ENCODE results near the gene C10orf90. TPM values are rescaled to one million over a fixed set of nuclear protein-coding genes. Genes with fewer than 3 reads are reported as not detected.

The C10orf90 gene
- total RNA-seq, 2 donors from 2014 or later, result not detected

DNA sequence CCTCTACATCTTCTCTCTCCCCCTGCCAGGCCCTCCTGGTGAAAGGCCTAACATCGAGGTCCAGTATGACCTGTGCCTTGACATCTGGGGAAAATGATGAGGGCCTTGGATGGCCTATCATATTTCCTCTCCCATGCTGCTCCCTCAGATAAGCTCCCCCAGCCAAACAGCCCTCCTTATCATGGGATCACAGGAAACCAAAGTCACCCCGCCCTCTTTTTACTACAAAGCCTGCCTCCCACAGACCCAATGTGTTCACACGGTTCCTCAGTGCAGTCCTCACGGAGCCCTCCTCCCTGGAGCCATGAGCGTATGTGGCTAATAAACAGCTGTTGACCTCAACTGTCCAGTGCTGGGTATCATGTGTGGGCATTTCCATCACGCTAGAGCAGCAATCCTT, 32.0 kb downstream of the C10orf90 start:
- Mint-ChIP-seq H3K9me3 (no peaks in the 10 kb centered on the region), H3K36me3 (no peaks in the 10 kb centered on the region), H3K27ac (no peak overlapping the region), H3K4me3 (no peak overlapping the region), H3K4me1 (ENCODE audit: low read depth in 2 of 2) (peaks cover 0 to 6% of the 10 kb centered on the region in 2 donors), H3K27me3 (peaks cover 0 to 16% of the 10 kb centered on the region in 2 donors)
- ATAC-seq (no peak), DNase-seq (ENCODE audit: low spot score) (no peak)

GRCh38 chr10:126637501-126637900, 33.0 kb downstream of the C10orf90 start:
- no peak for DNase-seq (ENCODE audit: low spot score)
- no peaks in the 10 kb centered on the region for H3K36me3 Mint-ChIP-seq
- no peak overlapping the region for H3K27ac Mint-ChIP-seq
- peak in 1 of 2 donors; percentile 46 for ATAC-seq
- no peaks in the 10 kb centered on the region for H3K9me3 Mint-ChIP-seq
- no peak overlapping the region for H3K4me3 Mint-ChIP-seq
- H3K4me1 Mint-ChIP-seq (ENCODE audit: low read depth in 2 of 2), result peaks cover 0 to 6% of the 10 kb centered on the region in 2 donors
- peaks cover 0 to 12% of the 10 kb centered on the region in 2 donors for H3K27me3 Mint-ChIP-seq

- no peaks in the 10 kb centered on the region for H3K9me3 Mint-ChIP-seq
- H3K36me3 Mint-ChIP-seq, result no peaks in the 10 kb centered on the region
- no peak overlapping the region for H3K4me3 Mint-ChIP-seq
- no peak overlapping the region for H3K27ac Mint-ChIP-seq
- peaks cover 0 to 6% of the 10 kb centered on the region in 2 donors for H3K4me1 Mint-ChIP-seq (ENCODE audit: low read depth in 2 of 2)
- no peak for ATAC-seq
- peaks cover 8 to 10% of the 10 kb centered on the region in 2 donors for H3K27me3 Mint-ChIP-seq
- no peak for DNase-seq (ENCODE audit: low spot score)
Measured at GRCh38 chr10:126634911-126635310, 35.6 kb downstream of the C10orf90 start.

DNA sequence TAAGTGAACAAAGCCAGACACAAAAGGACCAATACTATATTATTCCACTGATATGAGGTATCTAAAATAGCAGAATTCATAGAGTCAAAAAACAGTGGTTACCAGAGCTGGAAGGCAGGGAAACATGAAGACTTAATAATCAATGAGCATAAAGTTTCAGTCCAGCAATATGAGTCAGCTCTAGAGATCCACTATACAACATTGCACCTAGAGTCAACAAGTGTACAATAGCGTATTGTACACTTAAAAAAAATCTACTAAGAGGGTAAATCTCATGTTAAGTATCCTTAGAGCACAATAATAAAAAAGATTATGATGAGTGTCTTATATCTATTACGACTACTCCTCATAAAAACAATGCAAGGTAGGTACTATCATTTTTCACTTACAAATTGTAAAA, 36.1 kb downstream of the C10orf90 start:
- no peaks in the 10 kb centered on the region for H3K9me3 Mint-ChIP-seq
- no peak for ATAC-seq
- DNase-seq (ENCODE audit: low spot score), result no peak
- no peak overlapping the region for H3K4me3 Mint-ChIP-seq
- H3K27ac Mint-ChIP-seq, result no peak overlapping the region
- H3K4me1 Mint-ChIP-seq (ENCODE audit: low read depth in 2 of 2), result peaks cover 0 to 6% of the 10 kb centered on the region in 2 donors
- H3K27me3 Mint-ChIP-seq, result peaks cover 8 to 10% of the 10 kb centered on the region in 2 donors
- H3K36me3 Mint-ChIP-seq, result no peaks in the 10 kb centered on the region

DNA sequence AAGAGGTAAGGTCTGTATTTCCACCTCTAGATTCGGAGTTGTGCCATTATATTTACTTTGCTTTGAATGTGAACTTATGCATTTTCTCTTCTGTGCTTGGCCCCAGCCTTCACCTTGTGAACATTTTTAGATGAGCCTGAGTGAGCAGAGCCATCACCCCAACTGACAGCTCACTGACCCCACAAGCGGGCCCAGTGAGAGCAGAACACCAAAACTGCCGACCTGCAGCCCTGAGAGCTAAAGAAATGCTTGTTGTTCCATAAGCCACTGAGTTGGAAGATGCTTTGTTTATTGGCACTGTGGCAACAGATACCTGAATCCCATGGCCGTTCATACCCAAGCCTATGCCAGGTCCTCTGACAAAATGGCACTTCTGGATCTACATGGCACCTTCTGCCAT, 37.8 kb downstream of the C10orf90 start:
- ATAC-seq, result no peak
- no peak overlapping the region for H3K4me3 Mint-ChIP-seq
- H3K36me3 Mint-ChIP-seq, result no peaks in the 10 kb centered on the region

GRCh38 chr10:126629925-126630624, 40.4 kb downstream of the C10orf90 start:
- ATAC-seq (peak in 1 of 2 donors; percentile 30), DNase-seq (ENCODE audit: low spot score) (no peak)
- Mint-ChIP-seq H3K4me3 (no peak overlapping the region), H3K27ac (no peak overlapping the region), H3K9me3 (no peaks in the 10 kb centered on the region), H3K36me3 (no peaks in the 10 kb centered on the region), H3K27me3 (peaks cover 5 to 8% of the 10 kb centered on the region in 2 donors), H3K4me1 (ENCODE audit: low read depth in 2 of 2) (no peaks in the 10 kb centered on the region)

More for the DNA sequence above, 37.8 kb downstream of the C10orf90 start:
- no peaks in the 10 kb centered on the region for H3K9me3 Mint-ChIP-seq
- DNase-seq (ENCODE audit: low spot score), result no peak
- peaks cover 0 to 1% of the 10 kb centered on the region in 2 donors for H3K4me1 Mint-ChIP-seq (ENCODE audit: low read depth in 2 of 2)
- no peak overlapping the region for H3K27ac Mint-ChIP-seq
- H3K27me3 Mint-ChIP-seq, result peaks cover 8 to 9% of the 10 kb centered on the region in 2 donors

GRCh38 chr10:126628746-126629145, 41.7 kb downstream of the C10orf90 start:
- H3K4me3 Mint-ChIP-seq, result no peak overlapping the region

DNA sequence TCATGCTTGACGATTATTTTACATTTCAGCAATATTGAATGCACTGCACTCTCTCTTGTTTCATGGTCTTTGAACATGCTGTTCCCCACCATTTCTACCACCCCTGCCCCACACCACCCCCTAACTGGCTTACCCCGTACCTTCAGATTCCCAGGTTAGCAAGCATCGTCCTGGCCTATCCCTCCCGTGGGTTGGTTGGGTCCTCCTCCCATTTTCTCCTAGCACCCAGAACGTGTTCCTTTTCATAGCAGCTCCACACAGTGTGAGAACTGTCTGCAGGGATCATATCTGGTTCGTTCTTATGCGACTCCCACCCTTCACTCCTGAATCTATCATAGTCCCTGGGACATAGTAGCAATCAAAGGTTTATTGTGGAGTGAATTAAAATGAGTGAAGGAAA, 48.6 kb downstream of the C10orf90 start:
- Mint-ChIP-seq H3K27ac (no peak overlapping the region), H3K4me3 (no peak overlapping the region), H3K9me3 (no peaks in the 10 kb centered on the region), H3K36me3 (no peaks in the 10 kb centered on the region), H3K4me1 (ENCODE audit: low read depth in 2 of 2) (no peaks in the 10 kb centered on the region), H3K27me3 (peaks cover 5 to 27% of the 10 kb centered on the region in 2 donors)
- DNase-seq (ENCODE audit: low spot score), result no peak
- no peak for ATAC-seq

More at GRCh38 chr10:126628746-126629145, 41.7 kb downstream of the C10orf90 start:
- peaks cover 5 to 8% of the 10 kb centered on the region in 2 donors for H3K27me3 Mint-ChIP-seq
- DNase-seq (ENCODE audit: low spot score) (no peak), ATAC-seq (no peak)
- no peaks in the 10 kb centered on the region for H3K36me3 Mint-ChIP-seq
- no peaks in the 10 kb centered on the region for H3K9me3 Mint-ChIP-seq
- H3K27ac Mint-ChIP-seq, result no peak overlapping the region
- H3K4me1 Mint-ChIP-seq (ENCODE audit: low read depth in 2 of 2), result no peaks in the 10 kb centered on the region

GRCh38 chr10:126618466-126618865, 52.0 kb downstream of the C10orf90 start:
- DNase-seq (ENCODE audit: low spot score) (no peak), ATAC-seq (no peak)
- Mint-ChIP-seq H3K9me3 (no peaks in the 10 kb centered on the region), H3K4me3 (no peak overlapping the region), H3K36me3 (no peaks in the 10 kb centered on the region), H3K4me1 (ENCODE audit: low read depth in 2 of 2) (no peaks in the 10 kb centered on the region), H3K27me3 (peaks cover 5 to 25% of the 10 kb centered on the region in 2 donors), H3K27ac (no peak overlapping the region)

DNA sequence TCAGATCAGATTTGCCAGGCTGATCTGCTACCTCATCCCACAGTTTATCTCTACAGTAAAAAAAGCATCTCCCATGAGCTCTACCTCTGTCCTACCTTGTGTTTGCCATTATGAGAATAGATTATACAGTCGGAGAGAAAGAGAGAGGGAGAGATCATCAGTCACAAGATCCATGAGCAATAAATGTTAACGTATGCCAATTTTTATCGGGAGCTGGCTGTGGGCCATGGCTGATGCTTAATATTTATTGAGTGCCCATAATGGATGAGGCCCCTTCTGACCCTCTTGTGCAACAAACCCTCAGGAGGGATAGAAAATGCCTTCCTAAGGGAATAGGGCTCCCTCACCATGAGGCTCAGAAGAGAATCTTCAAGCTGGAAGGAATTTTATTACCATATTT, 52.8 kb downstream of the C10orf90 start:
- H3K36me3 Mint-ChIP-seq, result no peaks in the 10 kb centered on the region
- no peak overlapping the region for H3K4me3 Mint-ChIP-seq
- H3K27ac Mint-ChIP-seq, result no peak overlapping the region
- ATAC-seq (no peak), DNase-seq (ENCODE audit: low spot score) (no peak)
- H3K27me3 Mint-ChIP-seq, result peaks cover 9 to 17% of the 10 kb centered on the region in 2 donors
- H3K4me1 Mint-ChIP-seq (ENCODE audit: low read depth in 2 of 2), result no peaks in the 10 kb centered on the region
- H3K9me3 Mint-ChIP-seq, result no peaks in the 10 kb centered on the region

DNA sequence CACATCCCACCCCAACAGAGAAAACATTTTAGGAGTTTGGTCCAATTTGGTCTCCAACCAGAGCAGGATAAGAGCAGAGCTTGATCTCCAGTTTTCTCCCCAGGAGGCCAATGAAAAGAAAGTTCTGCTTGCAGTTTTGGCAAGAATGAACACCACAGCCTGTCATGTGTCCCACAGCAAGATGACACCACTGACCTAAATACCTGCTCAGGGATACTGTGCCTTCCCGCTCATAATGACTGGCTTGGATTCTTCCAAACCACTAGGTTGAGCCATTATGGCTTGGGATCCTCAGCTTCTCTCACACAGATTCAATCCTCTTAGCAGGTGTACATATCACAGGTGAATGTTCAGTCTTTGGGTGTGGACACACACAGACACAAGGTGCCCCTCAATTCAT, 53.3 kb downstream of the C10orf90 start:
- Mint-ChIP-seq H3K27me3 (peaks cover 6 to 12% of the 10 kb centered on the region in 2 donors), H3K4me3 (no peak overlapping the region), H3K36me3 (no peaks in the 10 kb centered on the region), H3K27ac (no peak overlapping the region), H3K4me1 (ENCODE audit: low read depth in 2 of 2) (no peaks in the 10 kb centered on the region), H3K9me3 (no peaks in the 10 kb centered on the region)
- no peak for DNase-seq (ENCODE audit: low spot score)
- peak in 1 of 2 donors; percentile 43 for ATAC-seq

DNA sequence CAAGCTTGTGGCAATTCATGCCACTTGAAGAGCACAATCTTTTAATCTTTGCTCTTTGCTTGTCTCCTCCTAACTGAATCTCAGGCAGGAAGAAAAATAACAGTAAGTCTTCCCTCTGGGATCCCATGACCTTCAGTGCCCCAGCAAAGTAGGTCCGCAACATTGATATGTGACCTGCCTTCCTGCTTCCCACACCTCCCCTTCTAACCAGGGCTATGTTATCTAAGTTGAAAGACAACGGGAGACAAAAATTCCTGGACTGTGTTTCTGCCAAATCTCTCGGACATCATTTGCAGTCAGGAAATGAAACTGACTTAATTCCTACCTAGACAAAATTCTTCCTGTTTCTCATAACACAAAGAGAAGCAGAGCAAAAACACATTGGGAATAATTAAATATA, 53.8 kb downstream of the C10orf90 start:
- no peak overlapping the region for H3K27ac Mint-ChIP-seq
- no peaks in the 10 kb centered on the region for H3K4me1 Mint-ChIP-seq (ENCODE audit: low read depth in 2 of 2)
- H3K27me3 Mint-ChIP-seq, result peaks cover 3 to 8% of the 10 kb centered on the region in 2 donors
- no peaks in the 10 kb centered on the region for H3K36me3 Mint-ChIP-seq
- ATAC-seq, result no peak
- no peaks in the 10 kb centered on the region for H3K9me3 Mint-ChIP-seq
- H3K4me3 Mint-ChIP-seq, result no peak overlapping the region
- DNase-seq (ENCODE audit: low spot score), result no peak

DNA sequence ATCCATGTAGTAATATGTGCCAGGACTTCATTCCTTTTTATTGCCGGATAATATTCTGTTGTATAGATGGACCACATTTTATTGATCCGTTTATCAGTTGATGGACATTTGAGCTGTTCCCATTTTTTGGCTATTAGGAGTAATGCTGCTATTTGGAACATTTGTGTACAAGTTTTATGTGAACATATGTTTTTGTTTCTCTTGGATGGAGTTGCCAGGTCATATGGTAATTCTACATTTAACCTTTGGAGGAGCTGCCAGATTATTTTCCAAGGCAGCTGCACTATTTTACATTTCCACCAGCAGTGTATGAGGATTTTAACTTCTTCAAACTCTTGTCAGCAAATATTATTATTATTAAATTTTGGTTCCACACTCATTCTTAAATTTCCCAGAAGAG, 59.2 kb downstream of the C10orf90 start:
- Mint-ChIP-seq H3K9me3 (no peaks in the 10 kb centered on the region), H3K4me1 (ENCODE audit: low read depth in 2 of 2) (no peaks in the 10 kb centered on the region), H3K27ac (no peak overlapping the region), H3K27me3 (peaks cover 6 to 9% of the 10 kb centered on the region in 2 donors), H3K4me3 (no peak overlapping the region), H3K36me3 (no peaks in the 10 kb centered on the region)
- ATAC-seq, result no peak
- no peak for DNase-seq (ENCODE audit: low spot score)

DNA sequence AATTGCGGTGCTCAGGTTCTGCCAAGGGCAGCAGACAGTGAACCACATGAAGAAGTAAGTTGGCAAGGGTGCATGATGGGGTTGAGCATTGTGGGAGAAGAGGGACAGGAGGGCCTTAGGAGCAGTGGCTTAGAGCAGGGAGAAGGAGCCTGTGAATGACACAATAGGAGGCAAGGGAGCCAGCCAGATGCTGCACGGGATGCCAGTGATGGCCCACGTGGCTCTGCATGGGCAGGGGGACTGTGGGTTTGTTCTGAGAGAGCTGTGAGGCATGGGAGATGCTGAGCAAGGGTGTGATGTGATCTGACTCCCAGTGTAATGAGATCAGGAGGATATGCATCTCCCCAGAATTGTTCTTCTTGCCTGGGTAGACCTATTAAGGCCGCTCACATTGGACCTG, 60.9 kb downstream of the C10orf90 start:
- Mint-ChIP-seq H3K4me3 (no peak overlapping the region), H3K4me1 (ENCODE audit: low read depth in 2 of 2) (no peaks in the 10 kb centered on the region), H3K27me3 (peaks cover 6 to 9% of the 10 kb centered on the region in 2 donors), H3K27ac (no peak overlapping the region), H3K9me3 (no peaks in the 10 kb centered on the region), H3K36me3 (no peaks in the 10 kb centered on the region)
- no peak for ATAC-seq
- DNase-seq (ENCODE audit: low spot score), result no peak

All from natural killer cell treated with Interleukin-12 subunit alpha and Interleukin-12 subunit beta and Interleukin-15 and Interleukin-18, amount 100 ng/mL, for 72 hours (primary cell).